Esophagus squamous epithelium (tissue), 5 donors: ENCODE data around the gene GPR35. TPM values are rescaled to one million over a fixed set of nuclear protein-coding genes. Genes with fewer than 3 reads are reported as not detected.
"Not testable (repeated sequence)": the region's sequence is repeated elsewhere in the genome, so short reads cannot be mapped to it uniquely, and the experiment has no call there.

Experiments
- DNase-seq: peaks from one replicate; lab custom pipeline; 2025; lab: John Stamatoyannopoulos, UW
- H3K27ac ChIP-seq, 4 donors: fragments of 200-600 bp; sonication (generic); one replicate each; pipeline ENCODE4 v1.5.1; 2016 to 2019; ENCODE audit warnings: mild to moderate bottlenecking in 1 of 4
- H3K27me3 ChIP-seq, 4 donors: fragments of 200-600 bp; sonication (generic); 1 replicate in 3 of 4; 2 replicates in 1 of 4; pipeline versions ENCODE4 v1.5.1 to v1.6.0; 2017 to 2021; ENCODE audit warnings: antibody characterized with exemption in 1 of 4
- H3K36me3 ChIP-seq, 3 donors: fragments of 200-600 bp; sonication (generic); one replicate each; pipeline ENCODE4 v1.5.1; 2016 to 2019
- H3K4me1 ChIP-seq, 3 donors: fragments of 200-600 bp; sonication (generic); one replicate each; pipeline ENCODE4 v1.5.1; 2017 to 2019
- H3K4me3 ChIP-seq, 4 donors: fragments of 200-600 bp; sonication (generic); 1 replicate in 3 of 4; 2 replicates in 1 of 4; pipeline ENCODE4 v1.5.1; 2016 to 2019; ENCODE audit warnings: mild to moderate bottlenecking in 2 of 4, moderate library complexity in 1 of 4
- H3K9me3 ChIP-seq, 3 donors: fragments of 200-600 bp; sonication (generic); one replicate each; pipeline ENCODE4 v1.5.1; 2016 to 2019
- CTCF ChIP-seq, 6 experiments: fragments of 450-650 bp in 4 of 6; fragments of 200-600 bp in 2 of 6; sonication (generic) in 2 of 6; IDR thresholded peaks; one replicate each; pipeline ENCODE4 v1.5.1; 2016 to 2019; ENCODE audit warnings: antibody characterized with exemption in 6 of 6, mild to moderate bottlenecking in 4 of 6, moderate library complexity in 4 of 6
- POLR2A ChIP-seq, 4 donors: fragments of 450-650 bp; IDR thresholded peaks; one replicate each; pipeline ENCODE4 v1.6.1; 2017; ENCODE audit warnings: antibody characterized with exemption in 4 of 4, mild to moderate bottlenecking in 4 of 4, moderate library complexity in 3 of 4
- WGBS, 2 donors: methylation state at CpG; one replicate each; pipeline ENCODE4 v1.1.5; 2018; 5-methylcytosine and 5-hydroxymethylcytosine counted together
- intact Hi-C: fragments of 100-400 bp; cut with DNase I; formaldehyde crosslinking; loops from one replicate; pipeline ENCODE4 v1.15.0; 2022
- total RNA-seq, 4 donors: library from RNA; depleted of rRNA; stranded (reverse); fragments of >200 nt; gene quantifications; one replicate each; pipeline ENCODE4 v1.1.0, GENCODE V29; 2016
- donor health status: DM: yes; HTN: yes; CAD: no.

The GPR35 gene
- total RNA-seq, 4 donors from 2014 or later = 0.31 to 3.2 (median 1.3) TPM

- Histone ChIP-seq H3K27me3 (peaks cover 0 to 73% (median 0%) of the 10 kb centered on the region in 4 donors), H3K36me3 (no peaks in the 10 kb centered on the region), H3K27ac (no peak overlapping the region), H3K4me3 (no peak overlapping the region), H3K9me3 (peaks cover 0 to 6% (median 0%) of the 10 kb centered on the region in 3 donors), H3K4me1 (peaks cover 0 to 5% (median 0%) of the 10 kb centered on the region in 3 donors)
- 65 to 69% methylated on average over 7 of the region's 7 CpGs for WGBS, 2 donors
- intact Hi-C loops = no loop called here
- TF ChIP-seq CTCF (IDR thresholded peaks at IDR 0.05) (no peak), POLR2A (IDR thresholded peaks at IDR 0.05) (no peak)
- DNase-seq = no peak
Observed at GRCh38 chr2:240670402-240670801, 45.1 kb downstream of the GPR35 start.

GRCh38 chr2:240670950-240671349 lies 45.7 kb downstream of the GPR35 start:
- intact Hi-C loops = no loop called here
- H3K4me3 ChIP-seq = no peak overlapping the region
- H3K9me3 ChIP-seq = peaks cover 0 to under 1% (median 0%) of the 10 kb centered on the region in 3 donors
- no peak for DNase-seq
- H3K27me3 ChIP-seq = peaks cover 0 to 67% (median 0%) of the 10 kb centered on the region in 4 donors
- no peak overlapping the region for H3K27ac ChIP-seq
- H3K4me1 ChIP-seq = peaks cover 0 to 5% (median 0%) of the 10 kb centered on the region in 3 donors
- 57 to 72% methylated on average over 4 of the region's 4 CpGs for WGBS, 2 donors
- TF ChIP-seq CTCF (IDR thresholded peaks at IDR 0.05) = no peak
- TF ChIP-seq POLR2A (IDR thresholded peaks at IDR 0.05) = no peak
- H3K36me3 ChIP-seq = no peaks in the 10 kb centered on the region

- Histone ChIP-seq H3K36me3 (no peaks in the 10 kb centered on the region), H3K9me3 (no peaks in the 10 kb centered on the region), H3K4me1 (peaks cover 0 to 5% (median 0%) of the 10 kb centered on the region in 3 donors), H3K4me3 (no peak overlapping the region), H3K27ac (no peak overlapping the region), H3K27me3 (peaks cover 0 to 56% (median 0%) of the 10 kb centered on the region in 4 donors)
- WGBS, 2 donors = 72 to 74% methylated on average over 18 to 21 of the region's 46 CpGs
- no peak for DNase-seq
- TF ChIP-seq POLR2A (IDR thresholded peaks at IDR 0.05) (no peak), CTCF (IDR thresholded peaks at IDR 0.05) (no peak)
- intact Hi-C loops = no loop called here
Observed at GRCh38 chr2:240672076-240672700, 46.9 kb downstream of the GPR35 start.

- Histone ChIP-seq H3K27me3 (peaks cover 0 to 53% (median 0%) of the 10 kb centered on the region in 4 donors), H3K36me3 (no peaks in the 10 kb centered on the region), H3K27ac (no peak overlapping the region), H3K9me3 (no peaks in the 10 kb centered on the region), H3K4me3 (no peak overlapping the region), H3K4me1 (peaks cover 0 to 5% (median 0%) of the 10 kb centered on the region in 3 donors)
- no CpG with 5 or more reads among the region's 55 CpGs for WGBS, 2 donors
- no peak for TF ChIP-seq POLR2A (IDR thresholded peaks at IDR 0.05)
- no peak for TF ChIP-seq CTCF (IDR thresholded peaks at IDR 0.05)
- intact Hi-C loops = no loop called here
- no peak for DNase-seq
Observed at GRCh38 chr2:240672701-240673190, 47.5 kb downstream of the GPR35 start.

- WGBS, 2 donors = 8 to 33% methylated on average over 2 to 8 of the region's 16 CpGs
- intact Hi-C loops, DNase-seq, H3K27ac ChIP-seq, H3K4me1 ChIP-seq, H3K4me3 ChIP-seq, H3K9me3 ChIP-seq, H3K36me3 ChIP-seq: not testable (repeated sequence)
- H3K27me3 ChIP-seq = peaks cover 0 to 53% (median 0%) of the 10 kb centered on the region in 4 donors
Observed at GRCh38 chr2:240674461-240675184, 49.3 kb downstream of the GPR35 start.

GRCh38 chr2:240675345-240675744 lies 50.1 kb downstream of the GPR35 start:
- H3K36me3 ChIP-seq, intact Hi-C loops: not testable (repeated sequence)
- no CpG with 5 or more reads among the region's 24 CpGs for WGBS, 2 donors

GRCh38 chr2:240678043-240678442 lies 52.8 kb downstream of the GPR35 start:
- H3K4me3 ChIP-seq, H3K4me1 ChIP-seq, H3K9me3 ChIP-seq, DNase-seq, intact Hi-C loops, H3K27ac ChIP-seq, H3K36me3 ChIP-seq: not testable (repeated sequence)
- H3K27me3 ChIP-seq = peaks cover 0 to 19% (median 0%) of the 10 kb centered on the region in 4 donors
- WGBS, 2 donors = no CpG with 5 or more reads among the region's 14 CpGs

More at GRCh38 chr2:240675345-240675744, 50.1 kb downstream of the GPR35 start:
- H3K9me3 ChIP-seq, DNase-seq, H3K27ac ChIP-seq, H3K4me3 ChIP-seq, H3K4me1 ChIP-seq: not testable (repeated sequence)
- peaks cover 0 to 46% (median 0%) of the 10 kb centered on the region in 4 donors for H3K27me3 ChIP-seq

GRCh38 chr2:240678909-240679308 lies 53.6 kb downstream of the GPR35 start:
- H3K9me3 ChIP-seq, DNase-seq, H3K4me3 ChIP-seq, H3K36me3 ChIP-seq, H3K4me1 ChIP-seq, intact Hi-C loops, H3K27ac ChIP-seq, H3K27me3 ChIP-seq: not testable (repeated sequence)
- WGBS, 2 donors = no CpG with 5 or more reads among the region's 19 CpGs
